ENCODE results near the gene GDF2. TPM values are rescaled to one million over a fixed set of nuclear protein-coding genes. Genes with fewer than 3 reads are reported as not detected.

Gene GDF2
- total RNA-seq, 1 donor from 2014 or later, result not detected

- FAIRE-seq (no peak), DNase-seq (ENCODE audit: low spot score in 2 of 2) (no peak)
Measured at GRCh38 chr10:47349941-47350371, 27.7 kb downstream of the GDF2 start.

GRCh38 chr10:47350671-47351640 is 28.7 kb downstream of the GDF2 start:
- DNase-seq (ENCODE audit: low spot score in 2 of 2) (no peak), FAIRE-seq (no peak)

GRCh38 chr10:47351899-47352815 is 29.9 kb downstream of the GDF2 start:
- no peak for DNase-seq (ENCODE audit: low spot score in 2 of 2)
- no peak for FAIRE-seq

- DNase-seq (ENCODE audit: low spot score in 2 of 2), result no peak
- no peak for FAIRE-seq
Measured at GRCh38 chr10:47353351-47353750, 31.1 kb downstream of the GDF2 start.

- FAIRE-seq, result no peak
- DNase-seq (ENCODE audit: low spot score in 2 of 2), result no peak
Measured at GRCh38 chr10:47354165-47354564, 31.9 kb downstream of the GDF2 start.

- DNase-seq (ENCODE audit: low spot score in 2 of 2), result no peak
- no peak for FAIRE-seq
Measured at GRCh38 chr10:47354900-47355299, 32.6 kb downstream of the GDF2 start.

- no peak for DNase-seq (ENCODE audit: low spot score in 2 of 2)
- FAIRE-seq, result no peak
Measured at GRCh38 chr10:47356708-47357107, 34.5 kb downstream of the GDF2 start.

GRCh38 chr10:47357131-47357582 is 34.9 kb downstream of the GDF2 start:
- no peak for DNase-seq (ENCODE audit: low spot score in 2 of 2)

GRCh38 chr10:47357911-47358310 is 35.7 kb downstream of the GDF2 start:
- DNase-seq (ENCODE audit: low spot score in 2 of 2), result no peak
- FAIRE-seq, result no peak

More at GRCh38 chr10:47357131-47357582, 34.9 kb downstream of the GDF2 start:
- FAIRE-seq, result no peak

GRCh38 chr10:47358457-47358856 is 36.2 kb downstream of the GDF2 start:
- DNase-seq (ENCODE audit: low spot score in 2 of 2), result no peak
- FAIRE-seq, result no peak

GRCh38 chr10:47359101-47359500 is 36.8 kb downstream of the GDF2 start:
- DNase-seq (ENCODE audit: low spot score in 2 of 2) (no peak), FAIRE-seq (no peak)

- FAIRE-seq (no peak), DNase-seq (ENCODE audit: low spot score in 2 of 2) (no peak)
Measured at GRCh38 chr10:47359626-47360418, 37.6 kb downstream of the GDF2 start.

- no peak for DNase-seq (ENCODE audit: low spot score in 2 of 2)
- FAIRE-seq, result no peak
Measured at GRCh38 chr10:47360419-47361040, 38.3 kb downstream of the GDF2 start.

GRCh38 chr10:47361293-47361692 is 39.0 kb downstream of the GDF2 start:
- FAIRE-seq, result no peak
- DNase-seq (ENCODE audit: low spot score in 2 of 2), result peak; percentile 39 to 51

GRCh38 chr10:47362199-47362598 is 39.9 kb downstream of the GDF2 start:
- DNase-seq (ENCODE audit: low spot score in 2 of 2), result no peak
- FAIRE-seq, result no peak

GRCh38 chr10:47363781-47364180 is 41.5 kb downstream of the GDF2 start:
- FAIRE-seq (no peak), DNase-seq (ENCODE audit: low spot score in 2 of 2) (no peak)

- DNase-seq (ENCODE audit: low spot score in 2 of 2), result no peak
- no peak for FAIRE-seq
Measured at GRCh38 chr10:47364366-47364765, 42.1 kb downstream of the GDF2 start.

GRCh38 chr10:47364911-47365310 is 42.7 kb downstream of the GDF2 start:
- DNase-seq (ENCODE audit: low spot score in 2 of 2), result no peak
- no peak for FAIRE-seq

- FAIRE-seq, result no peak
- DNase-seq (ENCODE audit: low spot score in 2 of 2), result no peak
Measured at GRCh38 chr10:47365431-47366180, 43.4 kb downstream of the GDF2 start.

All from frontal cortex (tissue), 4 donors.